ENCODE measurements around the gene CCM2.
"Not testable (repeated sequence)": the region's sequence is repeated elsewhere in the genome, so short reads cannot be mapped to it uniquely, and the experiment has no call there.

CCM2 gene

GRCh38 chr7:44982535-44982923, 17.5 kb upstream of the CCM2 start:
- DNase-seq, result no peak

GRCh38 chr7:44982970-44983369, 17.0 kb upstream of the CCM2 start:
- DNase-seq, result no peak

GRCh38 chr7:44983742-44984477, 16.1 kb upstream of the CCM2 start:
- DNase-seq, result no peak

- DNase-seq, result no peak
These were observed 15.6 kb upstream of the CCM2 start for GRCh38 chr7:44984478-44984758.

GRCh38 chr7:44985033-44985695, 14.8 kb upstream of the CCM2 start:
- no peak for DNase-seq

DNA sequence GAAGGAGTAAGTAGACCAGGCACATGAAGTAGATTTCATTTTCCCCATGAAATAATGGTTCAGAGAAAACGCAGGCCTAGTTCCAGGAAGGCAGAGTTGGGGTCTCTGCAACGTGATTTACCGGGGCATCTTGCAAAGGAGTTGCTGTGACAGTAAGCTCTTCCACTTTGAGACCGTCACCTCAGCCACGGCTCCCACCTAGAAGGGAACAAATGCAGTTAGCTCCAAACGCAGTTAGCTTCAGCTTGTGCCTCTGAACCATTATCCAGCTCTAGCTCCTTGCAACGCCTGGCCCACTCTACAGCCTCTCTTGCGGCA, 14.1 kb upstream of the CCM2 start:
- no peak for DNase-seq

- peak; percentile 93 for DNase-seq
These were observed 13.6 kb upstream of the CCM2 start for GRCh38 chr7:44986218-44987053.

- DNase-seq, result no peak
These were observed 12.5 kb upstream of the CCM2 start for GRCh38 chr7:44987457-44987856.

DNA sequence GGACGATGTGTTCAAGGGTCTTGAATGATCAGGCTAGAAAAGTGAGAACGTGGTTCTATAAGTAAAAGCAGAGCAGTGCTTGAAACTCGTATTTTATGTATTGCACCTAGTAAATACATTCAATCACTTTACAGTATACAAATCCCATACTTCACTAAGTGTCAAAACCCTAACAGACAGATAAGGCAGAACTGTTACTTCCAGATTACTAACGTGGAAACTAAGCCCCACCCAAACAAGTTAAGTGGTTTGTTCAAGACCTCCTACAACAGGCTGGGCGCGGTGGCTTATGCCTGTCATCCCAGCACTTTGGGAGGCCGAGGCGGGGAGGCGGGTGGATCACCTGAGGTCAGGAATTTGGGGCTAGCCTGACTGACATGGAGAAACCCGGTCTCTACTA, 12.0 kb upstream of the CCM2 start:
- no peak for DNase-seq

- no peak for DNase-seq
These were observed 11.3 kb upstream of the CCM2 start for GRCh38 chr7:44988701-44989100.

- no peak for DNase-seq
These were observed 10.9 kb upstream of the CCM2 start for GRCh38 chr7:44989132-44989531.

DNA sequence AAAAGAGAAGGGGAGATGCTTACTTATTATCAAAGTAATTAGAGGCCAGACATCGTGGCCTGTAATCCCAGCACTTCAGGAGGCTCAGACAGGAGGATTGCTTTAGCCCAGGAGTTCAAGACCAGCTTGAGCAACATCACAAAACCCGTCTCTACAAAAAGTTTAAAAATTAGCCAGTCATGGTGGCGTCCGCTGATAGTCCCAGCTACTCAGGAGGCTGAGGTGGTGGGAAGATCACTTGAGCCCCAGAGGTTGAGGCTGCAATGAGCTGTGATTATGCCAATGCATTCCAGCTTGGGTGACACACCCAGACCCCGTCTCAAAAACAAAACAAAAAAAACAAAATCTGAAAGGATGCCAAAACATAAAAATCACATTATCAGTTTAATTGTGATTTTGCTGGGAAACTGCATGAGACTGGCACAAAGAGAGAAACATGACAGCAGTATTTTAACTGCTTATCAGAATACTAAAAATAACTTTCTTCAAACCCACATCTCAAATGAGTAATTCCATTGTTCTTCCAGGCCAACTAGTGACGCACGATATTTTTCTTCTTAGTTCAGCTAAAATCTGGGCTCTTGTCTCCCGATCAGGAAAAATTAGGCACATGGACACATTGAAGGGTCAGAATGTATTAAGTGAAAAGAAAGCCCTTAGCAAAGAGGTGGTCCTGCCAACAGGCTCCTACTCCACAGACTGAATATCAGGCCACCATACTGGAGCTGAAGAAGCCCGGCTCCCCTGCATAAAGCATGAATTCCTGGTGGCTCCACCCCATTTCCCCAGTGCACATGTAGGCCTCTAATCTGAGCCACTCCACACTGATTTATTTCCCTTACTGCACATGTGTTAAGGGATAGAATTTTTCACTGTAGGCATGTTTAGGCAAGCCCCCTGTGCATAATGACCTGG, 9.6 kb upstream of the CCM2 start:
- no peak for DNase-seq

DNA sequence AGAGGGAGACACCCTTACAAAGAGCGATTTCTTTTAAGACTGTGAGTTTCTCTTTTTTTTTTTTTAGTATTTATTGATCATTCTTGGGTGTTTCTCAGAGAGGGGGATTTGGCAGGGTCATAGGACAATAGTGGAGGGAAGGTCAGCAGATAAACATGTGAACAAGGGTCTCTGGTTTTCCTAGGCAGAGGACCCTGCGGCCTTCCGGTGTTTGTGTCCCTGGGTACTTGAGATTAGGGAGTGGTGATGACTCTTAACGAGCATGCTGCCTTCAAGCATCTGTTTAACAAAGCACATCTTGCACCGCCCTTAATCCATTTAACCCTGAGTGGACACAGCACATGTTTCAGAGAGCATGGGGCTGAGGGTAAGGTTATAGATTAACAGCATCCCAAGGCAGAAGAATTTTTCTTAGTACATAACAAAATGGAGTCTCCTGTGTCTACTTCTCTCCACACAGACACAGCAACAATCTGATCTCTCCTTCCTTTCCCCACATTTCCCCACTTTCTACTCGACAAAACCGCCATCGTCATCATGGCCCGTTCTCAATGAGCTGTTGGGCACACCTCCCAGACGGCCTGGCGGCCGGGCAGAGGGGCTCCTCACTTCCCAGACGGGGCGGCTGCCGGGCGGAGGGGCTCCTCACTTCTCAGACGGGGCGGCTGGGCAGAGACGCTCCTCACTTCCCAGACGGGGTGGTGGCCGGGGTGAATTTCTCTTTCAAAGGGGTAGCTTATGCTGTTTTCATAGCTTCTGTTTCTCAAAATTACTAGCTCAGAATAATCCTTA, 7.8 kb upstream of the CCM2 start:
- DNase-seq, result not testable (repeated sequence)

- DNase-seq, result no peak
These were observed 5.0 kb upstream of the CCM2 start for GRCh38 chr7:44994877-44995554.

DNA sequence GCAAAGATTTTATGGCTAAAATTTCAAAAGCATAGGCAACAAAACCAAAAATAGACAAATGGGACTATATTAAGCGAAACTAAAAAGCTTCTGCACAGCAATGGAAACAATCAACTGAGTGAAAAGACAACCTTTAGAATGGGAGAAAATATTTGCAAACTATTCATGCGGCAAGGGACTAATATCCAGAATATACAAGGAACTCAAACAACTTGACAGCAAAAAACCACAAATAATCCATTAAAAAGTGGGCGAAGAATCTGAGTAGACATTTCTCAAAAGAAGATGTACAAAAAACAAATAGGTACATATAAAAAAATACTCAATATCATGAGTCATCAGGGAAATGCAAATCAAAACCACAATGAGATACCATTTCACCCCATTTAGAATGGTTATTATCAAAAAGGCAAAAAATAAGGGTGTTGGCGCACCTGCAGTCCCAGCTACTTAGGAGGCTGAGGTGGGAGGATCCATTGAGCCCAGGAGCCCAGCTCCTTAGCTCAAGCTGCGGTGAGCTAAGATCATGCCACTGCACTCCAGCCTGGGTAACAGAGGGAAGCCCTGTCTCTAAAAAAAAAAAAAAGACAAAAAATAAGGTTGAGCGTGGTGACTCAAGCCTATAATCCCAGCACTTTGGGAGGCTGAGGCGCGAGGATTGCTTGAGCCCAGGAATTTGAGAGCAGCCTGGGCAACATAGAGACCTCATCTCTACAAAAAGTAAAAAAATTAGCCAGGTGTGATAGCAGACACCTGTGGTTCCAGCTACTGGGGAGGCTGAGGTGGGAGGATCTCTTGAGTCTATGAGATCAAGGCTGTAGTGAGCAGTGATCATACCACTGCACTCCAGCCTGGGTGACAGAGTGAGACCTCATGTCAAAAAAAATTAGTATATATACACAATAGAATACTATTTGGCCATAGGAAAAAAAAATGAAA, 4.2 kb upstream of the CCM2 start:
- peak; percentile 39 for DNase-seq

GRCh38 chr7:44998153-44998871, 1.7 kb upstream of the CCM2 start:
- no peak for DNase-seq

DNA sequence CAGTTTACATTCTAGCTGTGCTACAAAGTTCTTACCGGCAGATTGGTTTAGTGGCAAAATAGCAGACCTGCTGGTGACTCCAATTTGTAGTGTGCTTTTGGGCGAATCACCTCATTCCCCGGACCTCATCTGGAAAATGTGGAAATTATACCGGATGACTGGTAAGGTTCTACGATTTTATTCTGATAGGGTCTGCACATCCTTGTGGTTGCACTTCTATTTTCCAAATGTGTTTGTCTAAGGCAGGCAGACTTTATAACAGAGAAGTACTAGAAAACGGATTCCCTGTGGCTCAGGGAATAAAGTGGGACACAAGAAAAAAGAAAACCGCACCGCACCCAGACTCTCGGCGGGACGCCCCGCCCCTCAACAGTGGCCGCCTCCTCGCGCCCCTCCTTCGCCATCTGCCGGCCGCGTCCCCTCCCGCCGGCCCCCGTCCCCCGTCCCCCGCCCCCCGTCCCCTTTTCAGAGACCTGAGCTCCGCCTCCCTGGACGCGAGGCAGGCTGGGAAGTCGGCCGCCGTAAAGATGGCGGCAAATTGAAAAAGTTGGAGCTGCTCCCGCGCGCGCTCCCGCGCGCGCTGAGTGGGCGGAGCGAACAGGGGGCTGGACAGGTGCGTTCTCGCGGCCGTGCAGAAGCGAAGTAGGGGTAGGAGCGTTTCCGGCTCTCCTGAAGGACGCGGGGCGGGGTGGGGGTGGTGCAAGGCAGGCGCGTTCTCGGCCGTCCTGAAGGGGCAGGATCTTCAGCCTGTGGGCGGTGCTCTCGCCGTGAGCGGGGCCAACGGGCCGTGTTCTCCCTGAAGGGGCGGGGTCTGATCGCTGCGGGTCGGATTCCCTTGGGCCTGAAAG, 532 bp upstream of the CCM2 start:
- peak; percentile 97 for DNase-seq

DNA sequence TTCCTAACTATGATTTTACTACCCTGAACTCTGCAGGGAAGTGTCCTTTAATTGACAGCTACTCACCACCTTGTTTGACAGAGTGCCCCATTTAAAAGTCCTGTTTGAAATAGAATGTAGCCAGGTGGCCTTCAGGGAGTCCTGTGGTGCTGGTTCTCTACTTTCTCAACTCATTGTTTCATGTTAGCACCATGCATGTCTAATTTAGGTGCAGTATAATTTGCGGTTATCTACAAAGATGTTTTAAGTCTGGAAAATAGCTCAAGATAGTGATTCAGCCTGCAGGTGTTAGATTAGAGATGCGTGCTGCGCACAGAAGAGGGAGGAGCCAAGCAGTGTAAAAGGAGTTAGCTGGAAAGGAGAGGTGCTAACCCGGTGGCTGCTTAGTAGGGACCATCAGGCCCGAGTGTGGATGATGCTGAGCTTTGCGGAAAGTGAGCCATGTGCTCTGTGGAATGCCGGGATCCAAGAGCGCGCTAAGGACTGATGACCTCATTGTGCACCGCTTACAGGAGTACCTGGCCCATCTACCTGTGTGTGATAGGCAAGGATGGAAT, 1.2 kb downstream of the CCM2 start:
- DNase-seq, result peak; percentile 58

Measured in effector CD4-positive, alpha-beta T cell (primary cell).